K562 (cell line): Measurements from ENCODE around the gene CREB5. TPM values are rescaled to one million over a fixed set of nuclear protein-coding genes. Genes with fewer than 3 reads are reported as not detected.

Source experiments
- ATAC-seq: fragments of 200-7000 bp; cut with Tn5 transposase; 3 replicates; pipeline ENCODE4 v1.9.1; 2020; ENCODE audit warnings: moderate library complexity
- BruUV-seq: library from RNA; stranded (reverse); fragments of 400-500 nt; replicated peaks from 2 replicates; lab custom pipeline; 2021; lab: Mats Ljungman, UMichigan
- CTCF ChIA-PET: fragments of 300-600 bp; formaldehyde crosslinking; extraction: SDS; loops from one replicate; lab custom pipeline; 2021; ENCODE audit warnings: low intra/inter-chr PET ratio; lab: Yijun Ruan, JAX
- POLR2A ChIA-PET: fragments of 300-600, 350-650 bp; sonication (Branson Sonifier 250); formaldehyde crosslinking; extraction: SDS; loops from one replicate; lab custom pipeline; 2021; ENCODE audit warnings: antibody characterized with exemption, inconsistent platforms; lab: Yijun Ruan, JAX
- DNase-seq, 4 experiments: peaks; one replicate each; pipeline versions ENCODE4 v3.0.0 to v3.0.0-alpha.2; 2011 to 2018; ENCODE audit warnings: low spot score in 3 of 4, mixed read lengths in 3 of 4; ENCODE audit errors: extremely low read depth in 1 of 4
- FAIRE-seq: peaks from 2 replicates; lab custom pipeline; 2011; peaks lifted over from hg19 to GRCh38; lab: Jason Lieb, UNC
- H2AFZ ChIP-seq: 2 replicates; pipeline ENCODE4 v1.6.0; 2011; ENCODE audit warnings: low read depth, low read length, control low read depth, inconsistent platforms
- H3K27ac ChIP-seq: fragments of 200-600 bp; 3 replicates; pipeline ENCODE4 v1.8.0; 2011; ENCODE audit warnings: low read depth, mild to moderate bottlenecking, control low read depth, inconsistent platforms, low read length, moderate library complexity, mixed read lengths; ENCODE audit errors: extremely low read depth
- H3K27me3 ChIP-seq, 2 experiments: fragments of 300-600 bp in 1 of 2; 2 replicates in 1 of 2; 3 replicates in 1 of 2; pipeline versions ENCODE4 v1.6.0 to v1.8.0; 2011; ENCODE audit warnings: inconsistent platforms in 2 of 2, low read length in 2 of 2, mild to moderate bottlenecking in 1 of 2, mixed read lengths in 1 of 2, moderate library complexity in 1 of 2; ENCODE audit not compliant: control insufficient read depth in 2 of 2, insufficient read depth in 2 of 2
- H3K36me3 ChIP-seq: fragments of 300-600 bp; 3 replicates; pipeline ENCODE4 v1.8.0; 2011; ENCODE audit warnings: mild to moderate bottlenecking, low read length, inconsistent platforms; ENCODE audit not compliant: control insufficient read depth, insufficient read depth
- H3K4me1 ChIP-seq, 2 experiments: fragments of 200-600 bp in 1 of 2; replicated peaks in 1 of 2; 2 replicates in 1 of 2; 3 replicates in 1 of 2; pipeline versions ENCODE4 v1.5.1 to v1.8.0; 2011; ENCODE audit warnings: inconsistent platforms in 2 of 2, low read length in 2 of 2, mild to moderate bottlenecking in 1 of 2, mixed read lengths in 1 of 2, moderate library complexity in 1 of 2; ENCODE audit not compliant: control insufficient read depth in 2 of 2, insufficient read depth in 2 of 2
- H3K4me2 ChIP-seq: 2 replicates; pipeline ENCODE4 v1.6.1; 2011; ENCODE audit warnings: low read length, control low read depth, inconsistent platforms, mixed read lengths; ENCODE audit not compliant: insufficient read depth
- H3K4me3 ChIP-seq: fragments of 200-600 bp; sonication (generic), shearing (Covaris generic); 2 replicates; pipeline ENCODE4 v1.5.1; 2016; ENCODE audit warnings: control low read depth, inconsistent platforms
- H3K79me2 ChIP-seq: fragments of 200-600 bp; 3 replicates; pipeline ENCODE4 v1.8.0; 2011; ENCODE audit warnings: low read length, inconsistent platforms; ENCODE audit not compliant: control insufficient read depth, insufficient read depth
- H3K9ac ChIP-seq, 2 experiments: 2 replicates each; pipeline versions ENCODE4 v1.6.0 to v1.6.1; 2011; ENCODE audit warnings: low read depth in 2 of 2, low read length in 2 of 2, control low read depth in 1 of 2, inconsistent platforms in 1 of 2, mild to moderate bottlenecking in 1 of 2, mixed read lengths in 1 of 2; ENCODE audit not compliant: insufficient read depth in 1 of 2
- H3K9me1 ChIP-seq: one replicate; pipeline ENCODE4 v1.6.0; 2011; ENCODE audit warnings: inconsistent platforms, mild to moderate bottlenecking, low read length, moderate library complexity; ENCODE audit not compliant: control insufficient read depth, insufficient read depth
- H3K9me3 ChIP-seq: replicated peaks from 2 replicates; pipeline ENCODE4 v1.5.1; 2011; ENCODE audit warnings: low read depth, low read length, inconsistent platforms; ENCODE audit not compliant: control insufficient read depth, insufficient read depth
- H4K20me1 ChIP-seq: replicated peaks from 2 replicates; pipeline ENCODE4 v1.6.1; 2011; ENCODE audit warnings: low read length, inconsistent platforms, mixed read lengths; ENCODE audit not compliant: control insufficient read depth, insufficient read depth
- HNRNPH1 ChIP-seq: fragments of 200-400 bp; formaldehyde crosslinking; optimal IDR thresholded peaks from 2 replicates; pipeline ENCODE3; 2017; ENCODE audit warnings: low read depth, mild to moderate bottlenecking, low read length, moderate library complexity
- NR2C2 ChIP-seq, 2 experiments: fragments of 200-800 bp in 1 of 2; sonication (Bioruptor generic) in 1 of 2; sonication (generic) in 1 of 2; formaldehyde crosslinking in 1 of 2; IDR thresholded peaks; 2 replicates each; pipeline versions ENCODE4 v1.6.1 to v1.8.0; 2016 to 2022; ENCODE audit warnings: mild to moderate bottlenecking in 1 of 2, missing compliant biosample characterization in 1 of 2, missing genetic modification characterization in 1 of 2, missing genetic modification reagents in 1 of 2
- PYGO2 ChIP-seq: fragments of 450-650 bp; IDR thresholded peaks from 2 replicates; pipeline ENCODE4 v1.6.1; 2016; ENCODE audit warnings: mild to moderate bottlenecking, missing genetic modification characterization, moderate library complexity, missing compliant biosample characterization
- SIN3B ChIP-seq: fragments of 450-650 bp; IDR thresholded peaks from 2 replicates; pipeline ENCODE4 v1.6.1; 2017; ENCODE audit warnings: low read depth, mild to moderate bottlenecking, moderate library complexity
- TCF15 ChIP-seq: fragments of 250-450 bp; sonication (Bioruptor Pico); IDR thresholded peaks from 2 replicates; pipeline ENCODE4 v1.8.0; 2022; ENCODE audit warnings: moderate library complexity, mild to moderate bottlenecking, inconsistent platforms
- ZNF436 ChIP-seq: fragments of 250-450, 450-650 bp; sonication (Bioruptor Pico); formaldehyde crosslinking; IDR thresholded peaks from 2 replicates; pipeline ENCODE4 v1.7.0; 2020; ENCODE audit warnings: mild to moderate bottlenecking
- WGBS: fragments of 100-300 bp; shearing (Covaris generic); methylation state at CpG from one replicate; pipeline ENCODE4 v1.1.6; 2016; ENCODE audit warnings: low coverage, mixed read lengths; ENCODE audit not compliant: insufficient coverage; ENCODE audit errors: missing lambda C conversion rate; 5-methylcytosine and 5-hydroxymethylcytosine counted together
- in situ Hi-C: fragments of 300-500 bp; cut with MboI; formaldehyde crosslinking; loops from 4 replicates; pipeline ENCODE4 v1.15.0; 2018; ENCODE audit warnings: inconsistent platforms, mixed read lengths
- intact Hi-C: fragments of 100-400 bp; cut with micrococcal nuclease; formaldehyde crosslinking; loops from 2 replicates; pipeline ENCODE4 v1.14.2; 2022
- polyA plus RNA-seq, 8 experiments: library from polyadenylated mRNA; depleted of rRNA in 4 of 8; stranded (reverse) in 5 of 8; unstranded in 3 of 8; fragments of >200 nt; fragmentation: Nextera tagmentation in 2 of 8; fragmentation: Illumina TruSeq in 1 of 8; extraction: Ambion mirVana in 2 of 8; extraction: Trizol in 1 of 8; gene quantifications; 2 replicates each; pipeline versions ENCODE4 v1.2.1 to v1.2.3, GENCODE V29; 2011 to 2014; ENCODE audit warnings: inconsistent platforms in 1 of 8, missing spikeins in 1 of 8
- total RNA-seq, 7 experiments: library from RNA; depleted of rRNA in 6 of 7; stranded (reverse); fragments of >200 nt in 6 of 7; fragmentation: Illumina TruSeq in 2 of 7; extraction: Trizol in 2 of 7; gene quantifications; 2 replicates each; pipeline versions ENCODE4 v1.2.1 to v1.2.3, GENCODE V29; 2011 to 2021; ENCODE audit warnings: low replicate concordance in 1 of 7

Gene CREB5
- total and polyA plus RNA-seq, 9 of the 15 experiments (the other 6 are each of a cell fraction or from before 2014, with no cell fraction given), result 0.33 to 6.4 (median 1.8) TPM

- peaks cover 0 to 22% of the 10 kb centered on the region in 2 experiments; a peak in 4 of 5 replicates for H3K27me3 ChIP-seq
- H4K20me1 ChIP-seq, result 0 out of 2 replicates have a peak, but pooled peaks cover 3% of the 10 kb centered on the region
- H3K79me2 ChIP-seq, result no peaks in the 10 kb centered on the region
- ChIA-PET POLR2A (no interaction called here), CTCF (no interaction called here)
- intact Hi-C loops, result no loop called here
- no peaks in the 10 kb centered on the region for H3K9me3 ChIP-seq
- H3K4me2 ChIP-seq, result no peak overlapping the region
- ATAC-seq, result no peak
- no peak for FAIRE-seq
- BruUV-seq, result no TSS peak
- DNase-seq, result no peak
- no peak overlapping the region for H3K9ac ChIP-seq
- H3K4me1 ChIP-seq, result no peaks in the 10 kb centered on the region
- TF ChIP-seq HNRNPH1 (no peak), NR2C2 (CRISPR knock-in tag; IDR thresholded peaks at IDR 0.05) (no peak), NR2C2 (tag; IDR thresholded peaks at IDR 0.05) (no peak), SIN3B (no peak), TCF15 (CRISPR knock-in tag) (no peak), ZNF436 (CRISPR knock-in tag) (no peak), PYGO2 (tag) (no peak)
- no peaks in the 10 kb centered on the region for H3K36me3 ChIP-seq
- in situ Hi-C loops, result no loop called here
- H3K27ac ChIP-seq, result no peak overlapping the region
- H2AFZ ChIP-seq, result no peak overlapping the region
- WGBS, result 2% methylated on average over 7 of the region's 7 CpGs
- H3K9me1 ChIP-seq, result no peaks in the 10 kb centered on the region
- no peak overlapping the region for H3K4me3 ChIP-seq
These were observed 272.9 kb downstream of the CREB5 start for GRCh38 chr7:28685242-28685643.
